GM19324 (cell line): ENCODE results near the gene PLCXD1.
"Not testable (repeated sequence)": the region's sequence is repeated elsewhere in the genome, so short reads cannot be mapped to it uniquely, and the experiment has no call there.

Experiments used
- ATAC-seq: cut with Tn5 transposase; IDR thresholded peaks from one replicate; pipeline ENCODE4 v1.9.1; 2021; ENCODE audit warnings: mild to moderate bottlenecking, moderate library complexity; ENCODE audit not compliant: unreplicated experiment, low FRiP score

Gene PLCXD1

GRCh38 chrX:314781-315595 is 33.8 kb downstream of the PLCXD1 start:
- no peak for ATAC-seq

GRCh38 chrX:316351-317325 is 35.5 kb downstream of the PLCXD1 start:
- no peak for ATAC-seq

- no peak for ATAC-seq
These were observed 36.4 kb downstream of the PLCXD1 start for GRCh38 chrX:317424-318067.

GRCh38 chrX:318068-318738 is 37.0 kb downstream of the PLCXD1 start:
- ATAC-seq: peak; percentile 56

GRCh38 chrX:318739-319578 is 37.8 kb downstream of the PLCXD1 start, which contains the start of gene GTPBP6:
Gene GTPBP6 (minus strand): TSS chrX:318796. CDS start chrX:318787, 9 bp downstream.
- peak; percentile 92 for ATAC-seq

- ATAC-seq: no peak
These were observed 38.5 kb downstream of the PLCXD1 start for GRCh38 chrX:319579-320125.

GRCh38 chrX:320126-320783 is 39.1 kb downstream of the PLCXD1 start:
- no peak for ATAC-seq

GRCh38 chrX:323721-324628 is 42.8 kb downstream of the PLCXD1 start:
- ATAC-seq: no peak

GRCh38 chrX:324664-325063 is 43.5 kb downstream of the PLCXD1 start:
- ATAC-seq: not testable (repeated sequence)

- ATAC-seq: no peak
These were observed 46.5 kb downstream of the PLCXD1 start for GRCh38 chrX:327660-328126.

- no peak for ATAC-seq
These were observed 48.2 kb downstream of the PLCXD1 start for GRCh38 chrX:329291-329910.

- not testable (repeated sequence) for ATAC-seq
These were observed 49.1 kb downstream of the PLCXD1 start for GRCh38 chrX:330141-330725.

- ATAC-seq: no peak
These were observed 49.6 kb downstream of the PLCXD1 start for GRCh38 chrX:330726-331150.

GRCh38 chrX:331151-331824 is 50.1 kb downstream of the PLCXD1 start:
- ATAC-seq: no peak

- no peak for ATAC-seq
These were observed 50.8 kb downstream of the PLCXD1 start for GRCh38 chrX:331825-332495.
